Mucosa of gallbladder (tissue), 1 donor: ENCODE results near the gene MARS2. TPM values are rescaled to one million over a fixed set of nuclear protein-coding genes. Genes with fewer than 3 reads are reported as not detected.
"Not testable (repeated sequence)": the region's sequence is repeated elsewhere in the genome, so short reads cannot be mapped to it uniquely, and the experiment has no call there.

ENCODE experiments used
- DNase-seq: peaks from one replicate; pipeline ENCODE4 v3.0.0-alpha.2; 2020; ENCODE audit warnings: low spot score
- total RNA-seq: library from RNA; stranded (reverse); gene quantifications from one replicate; pipeline ENCODE4 v1.2.1, GENCODE V29; 2021
- donor health status: DM: no; HTN: no; CAD: no.

MARS2 gene
- total RNA-seq, 1 donor from 2014 or later: 4.8 TPM

- DNase-seq: no peak
Observed at GRCh38 chr2:197706839-197707207, 1.7 kb downstream of the MARS2 start.

GRCh38 chr2:197707316-197708213 is 2.4 kb downstream of the MARS2 start:
- DNase-seq: no peak

- no peak for DNase-seq
Observed at GRCh38 chr2:197708331-197708730, 3.2 kb downstream of the MARS2 start.

GRCh38 chr2:197709140-197709539 is 4.0 kb downstream of the MARS2 start:
- DNase-seq: not testable (repeated sequence)

- DNase-seq: no peak
Observed at GRCh38 chr2:197710424-197711042, 5.4 kb downstream of the MARS2 start.

- no peak for DNase-seq
Observed at GRCh38 chr2:197711578-197711977, 6.4 kb downstream of the MARS2 start.

- DNase-seq: no peak
Observed at GRCh38 chr2:197713271-197713670, 8.1 kb downstream of the MARS2 start.

GRCh38 chr2:197717863-197718262 is 12.7 kb downstream of the MARS2 start:
- no peak for DNase-seq

GRCh38 chr2:197727011-197727410 is 21.8 kb downstream of the MARS2 start:
- DNase-seq: no peak

GRCh38 chr2:197728555-197729544 is 23.7 kb downstream of the MARS2 start:
- DNase-seq: not testable (repeated sequence)

- no peak for DNase-seq
Observed at GRCh38 chr2:197740200-197740599, 35.0 kb downstream of the MARS2 start.

Other genes starting within 250 kb of the MARS2 start
- gene HSPD1, start 205.5 kb upstream of the MARS2 start, total RNA-seq: 221 TPM
- 115 TPM for gene HSPE1, start 205.0 kb upstream of the MARS2 start, total RNA-seq
- 16.3 TPM for gene MOB4, start 189.3 kb upstream of the MARS2 start, total RNA-seq
- gene RFTN2, start 29.8 kb upstream of the MARS2 start, total RNA-seq: 5.5 TPM
- not detected for gene BOLL, start 80.0 kb downstream of the MARS2 start, total RNA-seq
- gene PLCL1, start 99.2 kb downstream of the MARS2 start, total RNA-seq: 4.4 TPM